Ascending aorta (tissue), 2 donors: Measurements from ENCODE around the gene ABCF2. TPM values are rescaled to one million over a fixed set of nuclear protein-coding genes. Genes with fewer than 3 reads are reported as not detected.

Experiments used
- DNase-seq, 2 donors: peaks; one replicate each; pipeline ENCODE4 v3.0.0-alpha.2; 2019; ENCODE audit warnings: low spot score in 2 of 2
- H3K27ac ChIP-seq, 2 donors: fragments of 200-600 bp; sonication (generic); one replicate each; pipeline ENCODE4 v1.5.1; 2016 to 2017; ENCODE audit warnings: mild to moderate bottlenecking in 1 of 2
- H3K27me3 ChIP-seq: fragments of 200-600 bp; sonication (generic); one replicate; pipeline ENCODE4 v1.5.1; 2017
- H3K36me3 ChIP-seq, 2 donors: fragments of 200-600 bp; sonication (generic); one replicate each; pipeline ENCODE4 v1.5.1; 2016
- H3K4me1 ChIP-seq, 2 donors: fragments of 200-600 bp; sonication (generic); one replicate each; pipeline ENCODE4 v1.5.1; 2016 to 2017; ENCODE audit warnings: mild to moderate bottlenecking in 1 of 2
- H3K4me3 ChIP-seq, 2 donors: fragments of 200-600 bp; sonication (generic); one replicate each; pipeline ENCODE4 v1.5.1; 2016 to 2017; ENCODE audit warnings: mild to moderate bottlenecking in 1 of 2
- H3K9me3 ChIP-seq, 2 donors: fragments of 200-600 bp; sonication (generic); one replicate each; pipeline ENCODE4 v1.5.1; 2016
- CTCF ChIP-seq, 3 experiments: fragments of 200-600 bp in 2 of 3; fragments of 450-650 bp in 1 of 3; sonication (generic) in 2 of 3; IDR thresholded peaks; one replicate each; pipeline ENCODE4 v1.5.1; 2016 to 2019; ENCODE audit warnings: antibody characterized with exemption in 3 of 3, mild to moderate bottlenecking in 1 of 3, moderate library complexity in 1 of 3
- intact Hi-C: fragments of 100-400 bp; cut with DNase I; formaldehyde crosslinking; loops from one replicate; pipeline ENCODE4 v1.15.1; 2023
- total RNA-seq: library from RNA; depleted of rRNA; stranded (reverse); fragments of >200 nt; gene quantifications from one replicate; pipeline ENCODE4 v1.1.0, GENCODE V29; 2016

Gene ABCF2
- total RNA-seq, 1 donor from 2014 or later = 85.3 TPM

GRCh38 chr7:151207315-151207714, 19.7 kb downstream of the ABCF2 start:
- intact Hi-C loops = no loop called here

GRCh38 chr7:151206914-151207313, 20.1 kb downstream of the ABCF2 start:
- Histone ChIP-seq H3K4me3 (no peak overlapping the region), H3K36me3 (no peaks in the 10 kb centered on the region), H3K27ac (no peak overlapping the region), H3K27me3 (no peaks in the 10 kb centered on the region), H3K4me1 (no peaks in the 10 kb centered on the region), H3K9me3 (no peaks in the 10 kb centered on the region)
- no peak for TF ChIP-seq CTCF (IDR thresholded peaks at IDR 0.05)
- intact Hi-C loops = no loop called here
- no peak for DNase-seq

More at GRCh38 chr7:151207315-151207714, 19.7 kb downstream of the ABCF2 start:
- Histone ChIP-seq H3K4me1 (no peaks in the 10 kb centered on the region), H3K27ac (no peak overlapping the region), H3K27me3 (no peaks in the 10 kb centered on the region), H3K4me3 (no peak overlapping the region), H3K36me3 (peaks cover 0 to under 1% of the 10 kb centered on the region in 2 donors), H3K9me3 (no peaks in the 10 kb centered on the region)
- no peak for DNase-seq
- no peak for TF ChIP-seq CTCF (IDR thresholded peaks at IDR 0.05)

GRCh38 chr7:151205730-151206129, 21.3 kb downstream of the ABCF2 start:
- no peaks in the 10 kb centered on the region for H3K36me3 ChIP-seq
- no peak for TF ChIP-seq CTCF (IDR thresholded peaks at IDR 0.05)
- no peak overlapping the region for H3K27ac ChIP-seq
- H3K4me1 ChIP-seq = no peaks in the 10 kb centered on the region
- H3K4me3 ChIP-seq = no peak overlapping the region
- intact Hi-C loops = no loop called here
- H3K27me3 ChIP-seq = no peaks in the 10 kb centered on the region
- H3K9me3 ChIP-seq = no peaks in the 10 kb centered on the region
- no peak for DNase-seq

GRCh38 chr7:151204383-151205032, 22.5 kb downstream of the ABCF2 start:
- Histone ChIP-seq H3K27me3 (no peaks in the 10 kb centered on the region), H3K9me3 (no peaks in the 10 kb centered on the region), H3K27ac (no peak overlapping the region), H3K4me3 (no peak overlapping the region), H3K4me1 (no peaks in the 10 kb centered on the region), H3K36me3 (no peaks in the 10 kb centered on the region)
- DNase-seq = no peak
- intact Hi-C loops = no loop called here
- no peak for TF ChIP-seq CTCF (IDR thresholded peaks at IDR 0.05)

- Histone ChIP-seq H3K27ac (no peak overlapping the region), H3K4me3 (no peak overlapping the region), H3K9me3 (no peaks in the 10 kb centered on the region), H3K36me3 (no peaks in the 10 kb centered on the region), H3K4me1 (no peaks in the 10 kb centered on the region), H3K27me3 (no peaks in the 10 kb centered on the region)
- no peak for TF ChIP-seq CTCF (IDR thresholded peaks at IDR 0.05)
- intact Hi-C loops = no loop called here
- no peak for DNase-seq
Measured at GRCh38 chr7:151202836-151203235, 24.2 kb downstream of the ABCF2 start.

- DNase-seq = no peak
- intact Hi-C loops = no loop called here
- no peak overlapping the region for H3K4me3 ChIP-seq
- no peak for TF ChIP-seq CTCF (IDR thresholded peaks at IDR 0.05)
- H3K27me3 ChIP-seq = no peaks in the 10 kb centered on the region
- no peaks in the 10 kb centered on the region for H3K4me1 ChIP-seq
- H3K36me3 ChIP-seq = no peaks in the 10 kb centered on the region
- no peak overlapping the region for H3K27ac ChIP-seq
- H3K9me3 ChIP-seq = no peaks in the 10 kb centered on the region
Measured at GRCh38 chr7:151201751-151202150, 25.3 kb downstream of the ABCF2 start.
